GM12875 (cell line): ENCODE measurements around the gene EYS.

Experiments
- H3K4me3 ChIP-seq: one replicate; pipeline ENCODE4 v1.5.1; 2011; ENCODE audit warnings: low read depth, low read length, control low read depth
- TF ChIP-seq, protein P1 (sequence below): IDR thresholded peaks from 2 replicates; pipeline ENCODE4 v1.5.1; 2011; ENCODE audit warnings: low read depth, mild to moderate bottlenecking, control low read depth, inconsistent platforms, low read length, moderate library complexity, borderline replicate concordance; ENCODE audit not compliant: insufficient read depth

The EYS gene

DNA sequence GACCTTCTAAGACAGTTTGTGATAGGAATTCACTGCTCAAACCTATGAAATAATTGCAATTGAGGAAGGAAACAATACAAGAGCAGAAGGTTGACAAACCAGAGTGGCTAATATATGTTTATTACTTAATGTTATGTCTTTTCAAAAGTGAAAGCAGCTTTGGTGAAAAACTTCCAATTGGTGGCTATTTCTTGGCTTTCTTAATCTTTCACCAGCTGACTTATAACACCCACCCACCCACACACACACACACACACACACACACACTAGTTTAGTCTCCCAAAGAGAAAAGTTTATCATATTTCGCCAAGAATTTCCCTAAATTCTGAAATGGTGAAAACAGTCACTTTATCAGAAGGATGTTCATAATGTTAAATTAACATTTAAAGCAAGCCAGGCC, 583.5 kb downstream of the EYS start:
- no peak overlapping the region for H3K4me3 ChIP-seq
- TF ChIP-seq, protein P1, sequence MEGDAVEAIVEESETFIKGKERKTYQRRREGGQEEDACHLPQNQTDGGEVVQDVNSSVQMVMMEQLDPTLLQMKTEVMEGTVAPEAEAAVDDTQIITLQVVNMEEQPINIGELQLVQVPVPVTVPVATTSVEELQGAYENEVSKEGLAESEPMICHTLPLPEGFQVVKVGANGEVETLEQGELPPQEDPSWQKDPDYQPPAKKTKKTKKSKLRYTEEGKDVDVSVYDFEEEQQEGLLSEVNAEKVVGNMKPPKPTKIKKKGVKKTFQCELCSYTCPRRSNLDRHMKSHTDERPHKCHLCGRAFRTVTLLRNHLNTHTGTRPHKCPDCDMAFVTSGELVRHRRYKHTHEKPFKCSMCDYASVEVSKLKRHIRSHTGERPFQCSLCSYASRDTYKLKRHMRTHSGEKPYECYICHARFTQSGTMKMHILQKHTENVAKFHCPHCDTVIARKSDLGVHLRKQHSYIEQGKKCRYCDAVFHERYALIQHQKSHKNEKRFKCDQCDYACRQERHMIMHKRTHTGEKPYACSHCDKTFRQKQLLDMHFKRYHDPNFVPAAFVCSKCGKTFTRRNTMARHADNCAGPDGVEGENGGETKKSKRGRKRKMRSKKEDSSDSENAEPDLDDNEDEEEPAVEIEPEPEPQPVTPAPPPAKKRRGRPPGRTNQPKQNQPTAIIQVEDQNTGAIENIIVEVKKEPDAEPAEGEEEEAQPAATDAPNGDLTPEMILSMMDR: no peak

- H3K4me3 ChIP-seq: no peak overlapping the region
- TF ChIP-seq, protein P1: no peak
Observed at GRCh38 chr6:65117817-65118409, 589.1 kb downstream of the EYS start.

GRCh38 chr6:65116326-65116725, 590.7 kb downstream of the EYS start:
- TF ChIP-seq, protein P1: no peak

DNA sequence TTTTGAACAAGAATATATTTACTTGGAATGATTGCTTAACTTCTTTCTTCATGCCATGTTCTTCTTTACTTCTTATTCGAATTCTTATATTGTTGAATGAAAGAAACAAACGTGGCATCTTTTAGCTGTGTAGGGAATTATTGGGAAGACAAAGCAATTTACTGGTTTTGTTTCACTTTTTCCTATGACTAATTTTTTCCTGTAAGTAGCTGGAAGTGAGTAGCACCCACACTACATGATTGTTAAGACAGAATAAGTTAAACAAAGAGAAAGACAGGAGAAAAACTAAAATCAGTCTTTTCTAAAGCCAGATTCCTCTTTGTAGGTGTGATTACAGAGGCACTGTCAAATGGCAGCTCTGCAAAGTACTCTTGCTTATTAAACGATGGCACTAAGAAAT, 593.4 kb downstream of the EYS start:
- TF ChIP-seq, protein P1: no peak
- H3K4me3 ChIP-seq: no peak overlapping the region

More at GRCh38 chr6:65116326-65116725, 590.7 kb downstream of the EYS start:
- H3K4me3 ChIP-seq: no peak overlapping the region

DNA sequence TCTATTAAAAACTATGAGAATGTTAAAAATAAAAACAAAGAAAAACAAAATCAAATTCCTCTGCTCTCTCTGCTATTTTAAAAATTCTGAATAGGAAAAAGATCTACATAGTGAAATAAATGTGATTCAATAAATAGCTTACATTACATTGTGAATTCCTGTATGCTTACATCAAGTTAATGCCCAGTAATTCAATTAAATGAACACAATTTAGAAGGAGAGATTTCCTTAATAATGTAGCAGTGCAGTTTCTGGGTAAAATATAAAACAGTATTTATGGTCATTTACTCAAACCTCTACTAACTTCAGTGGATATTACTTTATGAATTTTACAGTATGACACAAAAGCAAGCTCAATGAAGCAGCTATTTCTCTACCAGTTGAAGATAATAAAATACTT, 594.6 kb downstream of the EYS start:
- TF ChIP-seq, protein P1: no peak
- no peak overlapping the region for H3K4me3 ChIP-seq

DNA sequence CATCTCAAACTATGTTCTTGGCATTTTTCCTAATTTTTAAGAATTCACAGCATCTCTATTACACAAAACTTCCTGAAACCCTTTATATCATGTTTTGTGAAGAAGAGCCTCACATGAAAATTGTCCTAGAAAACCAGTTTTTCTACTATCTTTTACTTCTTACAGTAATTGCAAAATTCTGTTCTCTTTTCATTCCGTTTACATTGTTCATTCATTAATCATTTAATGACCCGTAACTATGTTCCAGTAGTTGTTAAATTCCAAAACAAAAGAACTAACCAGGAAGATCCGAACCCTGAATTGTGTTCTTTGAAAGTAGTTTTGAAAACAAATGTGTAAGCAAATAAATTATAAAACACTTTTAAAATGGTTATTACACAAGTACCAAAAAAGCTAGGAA, 597.0 kb downstream of the EYS start:
- no peak overlapping the region for H3K4me3 ChIP-seq
- TF ChIP-seq, protein P1: no peak

GRCh38 chr6:65098349-65098748, 608.7 kb downstream of the EYS start:
- H3K4me3 ChIP-seq: no peak overlapping the region
- TF ChIP-seq, protein P1: no peak
